ENCODE results near the gene PCDHGB7.
"Not testable (repeated sequence)": the region's sequence is repeated elsewhere in the genome, so short reads cannot be mapped to it uniquely, and the experiment has no call there.

DNA sequence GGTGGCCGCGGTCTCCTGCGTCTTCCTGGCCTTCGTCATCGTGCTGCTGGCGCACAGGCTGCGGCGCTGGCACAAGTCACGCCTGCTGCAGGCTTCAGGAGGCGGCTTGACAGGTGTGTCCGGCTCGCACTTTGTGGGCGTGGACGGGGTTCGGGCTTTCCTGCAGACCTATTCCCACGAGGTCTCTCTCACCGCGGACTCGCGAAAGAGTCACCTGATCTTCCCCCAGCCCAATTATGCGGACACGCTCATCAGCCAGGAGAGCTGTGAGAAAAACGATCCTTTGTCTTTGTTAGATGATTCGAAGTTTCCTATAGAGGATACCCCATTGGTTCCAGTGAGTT, 2.2 kb upstream of the PCDHGB7 start:
- TF ChIP-seq, protein P1, sequence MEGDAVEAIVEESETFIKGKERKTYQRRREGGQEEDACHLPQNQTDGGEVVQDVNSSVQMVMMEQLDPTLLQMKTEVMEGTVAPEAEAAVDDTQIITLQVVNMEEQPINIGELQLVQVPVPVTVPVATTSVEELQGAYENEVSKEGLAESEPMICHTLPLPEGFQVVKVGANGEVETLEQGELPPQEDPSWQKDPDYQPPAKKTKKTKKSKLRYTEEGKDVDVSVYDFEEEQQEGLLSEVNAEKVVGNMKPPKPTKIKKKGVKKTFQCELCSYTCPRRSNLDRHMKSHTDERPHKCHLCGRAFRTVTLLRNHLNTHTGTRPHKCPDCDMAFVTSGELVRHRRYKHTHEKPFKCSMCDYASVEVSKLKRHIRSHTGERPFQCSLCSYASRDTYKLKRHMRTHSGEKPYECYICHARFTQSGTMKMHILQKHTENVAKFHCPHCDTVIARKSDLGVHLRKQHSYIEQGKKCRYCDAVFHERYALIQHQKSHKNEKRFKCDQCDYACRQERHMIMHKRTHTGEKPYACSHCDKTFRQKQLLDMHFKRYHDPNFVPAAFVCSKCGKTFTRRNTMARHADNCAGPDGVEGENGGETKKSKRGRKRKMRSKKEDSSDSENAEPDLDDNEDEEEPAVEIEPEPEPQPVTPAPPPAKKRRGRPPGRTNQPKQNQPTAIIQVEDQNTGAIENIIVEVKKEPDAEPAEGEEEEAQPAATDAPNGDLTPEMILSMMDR (IDR thresholded peaks at IDR 0.05; ENCODE audit: low read depth, low read length, poor library complexity, severe bottlenecking) = not testable (repeated sequence)
- TF ChIP-seq EZH2phosphoT487 (IDR thresholded peaks at IDR 0.05; ENCODE audit: borderline replicate concordance, low read length) = not testable (repeated sequence)

Data from DOHH2 (cell line).